Cardiac muscle cell (in vitro differentiated cells and primary cell): ENCODE measurements around the gene ERP27. TPM values are rescaled to one million over a fixed set of nuclear protein-coding genes. Genes with fewer than 3 reads are reported as not detected.

Experiments used
- DNase-seq, 2 donors: peaks; one replicate each; pipeline versions ENCODE4 v3.0.0 to v3.0.0-alpha.2; 2010 to 2017; ENCODE audit warnings: low read depth in 1 of 2, low spot score in 1 of 2
- H3K27ac ChIP-seq: fragments of 200-600 bp; sonication (generic); 2 replicates; pipeline ENCODE4 v1.5.1; 2016
- H3K27me3 ChIP-seq: fragments of 200-600 bp; sonication (generic); 2 replicates; pipeline ENCODE4 v1.6.0; 2016; ENCODE audit warnings: control low read depth
- H3K36me3 ChIP-seq: fragments of 200-600 bp; sonication (generic); 2 replicates; pipeline ENCODE4 v1.5.1; 2016; ENCODE audit warnings: control low read depth
- H3K4me1 ChIP-seq: fragments of 200-600 bp; sonication (generic); 2 replicates; pipeline ENCODE4 v1.8.1; 2017; ENCODE audit warnings: low read depth, mild to moderate bottlenecking, mixed run types
- H3K4me3 ChIP-seq: fragments of 200-600 bp; sonication (generic); 2 replicates; pipeline ENCODE4 v1.5.1; 2016; ENCODE audit warnings: mild to moderate bottlenecking
- H3K9me3 ChIP-seq: fragments of 200-600 bp; sonication (generic); 2 replicates; pipeline ENCODE4 v1.5.1; 2017; ENCODE audit warnings: low read depth, mild to moderate bottlenecking, control low read depth
- polyA plus RNA-seq: library from polyadenylated mRNA; unstranded; fragments of >200 nt; fragmentation: Nextera tagmentation; extraction: Ambion mirVana; gene quantifications from 2 replicates; pipeline ENCODE4 v1.2.1, GENCODE V29; 2016
- total RNA-seq: library from RNA; depleted of rRNA; stranded (reverse); fragments of >200 nt; gene quantifications from 2 replicates; pipeline ENCODE4 v1.2.3, GENCODE V29; 2016
- TF ChIP-seq, protein P1 (sequence below): IDR thresholded peaks from 2 replicates; pipeline ENCODE4 v1.5.1; 2012; ENCODE audit warnings: low read depth, mild to moderate bottlenecking, low read length

ERP27 gene
- total and polyA plus RNA-seq, 2 experiments from 2014 or later = not detected

DNA sequence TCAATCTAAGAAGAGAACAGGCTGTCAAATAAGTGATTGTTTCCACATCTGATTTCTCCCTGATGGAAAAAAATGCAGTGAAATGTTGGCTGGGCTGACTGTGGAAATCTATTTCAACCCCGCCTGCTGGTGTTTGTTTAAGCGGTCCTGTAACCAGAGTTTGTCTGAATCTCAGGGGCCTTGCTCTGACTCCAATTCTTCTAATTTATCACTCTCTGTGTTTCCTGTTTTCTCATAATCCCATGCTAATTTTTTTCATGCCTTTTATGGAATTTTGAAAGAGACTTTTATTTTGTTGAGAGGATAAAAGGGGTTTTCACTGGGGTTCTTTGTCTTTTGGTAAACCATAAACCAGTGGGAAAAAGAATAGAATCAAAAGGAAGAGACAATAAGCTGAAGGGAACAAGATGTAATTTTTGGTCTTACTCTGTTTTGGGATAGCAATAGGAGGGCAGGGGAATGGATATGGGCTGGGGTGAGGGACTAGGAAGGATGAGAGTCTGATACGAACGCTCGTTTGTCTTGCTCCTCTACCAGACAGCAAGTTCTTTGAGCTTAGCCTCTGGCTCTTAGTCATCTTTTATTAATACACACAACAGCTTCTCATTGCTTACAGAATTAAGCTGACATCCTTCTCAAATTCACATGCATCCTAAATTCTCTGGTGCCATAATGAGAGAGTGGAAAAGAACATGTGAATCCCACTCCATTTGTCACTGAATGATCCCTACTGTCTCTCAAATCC, 44.7 kb downstream of the ERP27 start:
- H3K27ac ChIP-seq = no peak overlapping the region
- no peaks in the 10 kb centered on the region for H3K9me3 ChIP-seq
- no peaks in the 10 kb centered on the region for H3K27me3 ChIP-seq
- peaks cover 4% of the 10 kb centered on the region for H3K4me1 ChIP-seq
- no peak overlapping the region for H3K4me3 ChIP-seq
- TF ChIP-seq, protein P1, sequence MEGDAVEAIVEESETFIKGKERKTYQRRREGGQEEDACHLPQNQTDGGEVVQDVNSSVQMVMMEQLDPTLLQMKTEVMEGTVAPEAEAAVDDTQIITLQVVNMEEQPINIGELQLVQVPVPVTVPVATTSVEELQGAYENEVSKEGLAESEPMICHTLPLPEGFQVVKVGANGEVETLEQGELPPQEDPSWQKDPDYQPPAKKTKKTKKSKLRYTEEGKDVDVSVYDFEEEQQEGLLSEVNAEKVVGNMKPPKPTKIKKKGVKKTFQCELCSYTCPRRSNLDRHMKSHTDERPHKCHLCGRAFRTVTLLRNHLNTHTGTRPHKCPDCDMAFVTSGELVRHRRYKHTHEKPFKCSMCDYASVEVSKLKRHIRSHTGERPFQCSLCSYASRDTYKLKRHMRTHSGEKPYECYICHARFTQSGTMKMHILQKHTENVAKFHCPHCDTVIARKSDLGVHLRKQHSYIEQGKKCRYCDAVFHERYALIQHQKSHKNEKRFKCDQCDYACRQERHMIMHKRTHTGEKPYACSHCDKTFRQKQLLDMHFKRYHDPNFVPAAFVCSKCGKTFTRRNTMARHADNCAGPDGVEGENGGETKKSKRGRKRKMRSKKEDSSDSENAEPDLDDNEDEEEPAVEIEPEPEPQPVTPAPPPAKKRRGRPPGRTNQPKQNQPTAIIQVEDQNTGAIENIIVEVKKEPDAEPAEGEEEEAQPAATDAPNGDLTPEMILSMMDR = no peak
- peak in 1 of 2 donors; percentile 78 for DNase-seq
- H3K36me3 ChIP-seq = no peaks in the 10 kb centered on the region

DNA sequence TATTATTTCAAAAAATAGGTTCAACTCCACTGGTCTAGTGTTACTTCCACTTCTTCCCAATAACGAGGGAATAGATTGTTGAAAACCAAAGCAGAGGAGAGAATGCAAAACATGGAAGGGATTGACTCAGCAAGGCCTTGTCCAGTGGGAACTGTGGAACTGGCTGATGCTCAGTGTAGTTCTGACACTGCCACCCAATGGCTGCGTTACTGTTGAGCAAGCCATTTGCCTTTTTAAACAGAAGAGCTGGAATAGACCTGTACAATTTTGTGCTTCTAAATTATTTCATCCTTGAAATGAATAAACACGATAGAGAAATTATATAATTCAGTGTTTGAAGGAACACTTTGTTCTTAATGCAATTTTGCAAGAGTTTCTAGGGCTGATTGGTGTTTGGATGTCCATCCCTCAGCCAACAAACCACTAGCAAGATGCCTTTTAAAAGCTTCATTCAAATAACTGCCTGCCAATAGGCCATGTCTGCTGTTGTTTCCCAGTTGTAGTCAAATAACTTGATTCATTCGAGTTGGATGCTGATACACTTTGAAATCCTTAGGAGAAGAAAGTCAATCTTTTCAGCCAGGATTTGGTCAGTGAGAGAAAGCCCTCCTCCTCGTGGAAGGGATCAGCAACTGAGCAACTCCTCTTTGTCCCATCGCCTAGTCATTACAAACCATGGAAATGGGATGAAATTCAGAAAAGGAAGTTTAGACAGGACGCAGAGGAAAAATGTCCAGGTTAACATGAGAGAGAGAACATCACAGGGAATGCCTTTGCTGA, 45.4 kb downstream of the ERP27 start:
- Histone ChIP-seq H3K27ac (no peak overlapping the region), H3K36me3 (no peaks in the 10 kb centered on the region), H3K4me3 (no peak overlapping the region), H3K27me3 (no peaks in the 10 kb centered on the region), H3K4me1 (peaks cover 4% of the 10 kb centered on the region), H3K9me3 (no peaks in the 10 kb centered on the region)
- peak in 1 of 2 donors; percentile 74 for DNase-seq
- TF ChIP-seq, protein P1 = peak; percentile 20

DNA sequence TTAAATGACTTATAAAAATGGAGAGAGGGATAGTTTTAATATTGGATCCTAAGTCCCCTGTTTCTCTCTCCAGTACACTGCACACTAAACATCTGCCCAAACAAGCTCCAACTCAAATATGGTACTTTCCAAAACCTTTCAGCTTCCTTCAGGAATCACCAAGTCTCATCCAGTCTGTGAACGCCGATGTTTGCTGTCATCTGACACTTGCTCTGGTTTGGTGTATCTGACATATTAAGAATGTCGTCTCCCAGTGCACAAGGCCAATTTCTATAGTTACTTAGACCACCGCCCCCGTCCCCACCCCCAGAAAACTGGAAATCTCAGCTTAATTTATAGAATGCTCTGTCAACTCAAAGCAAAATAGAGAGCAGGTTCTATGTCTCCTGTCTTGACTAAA, 47.6 kb downstream of the ERP27 start:
- Histone ChIP-seq H3K27ac (no peak overlapping the region), H3K27me3 (no peaks in the 10 kb centered on the region), H3K4me1 (no peaks in the 10 kb centered on the region), H3K9me3 (no peaks in the 10 kb centered on the region), H3K4me3 (no peak overlapping the region), H3K36me3 (no peaks in the 10 kb centered on the region)
- DNase-seq = no peak
- TF ChIP-seq, protein P1 = no peak

DNA sequence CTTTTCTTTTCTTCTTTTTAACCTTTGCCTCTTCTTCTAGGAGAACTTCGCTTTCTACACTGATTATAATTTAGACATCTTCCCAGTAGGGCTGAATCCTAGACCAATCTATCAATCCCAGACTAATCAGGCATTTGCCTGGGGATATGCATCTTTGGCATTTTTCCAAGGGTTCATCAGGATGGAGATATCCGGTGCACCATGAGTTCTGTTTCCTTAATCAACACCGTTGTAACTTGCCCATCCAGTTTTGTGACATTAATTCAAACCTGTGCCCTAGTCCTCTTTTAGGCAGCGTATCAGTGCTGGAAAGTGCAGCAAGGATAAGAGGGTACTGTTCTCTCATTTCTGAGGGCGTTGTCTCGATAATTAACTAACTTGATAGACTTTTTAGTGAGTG, 52.1 kb downstream of the ERP27 start:
- Histone ChIP-seq H3K27ac (no peak overlapping the region), H3K4me3 (no peak overlapping the region), H3K27me3 (no peaks in the 10 kb centered on the region), H3K4me1 (peaks cover 7% of the 10 kb centered on the region), H3K9me3 (no peaks in the 10 kb centered on the region), H3K36me3 (no peaks in the 10 kb centered on the region)
- no peak for DNase-seq
- TF ChIP-seq, protein P1 = no peak

DNA sequence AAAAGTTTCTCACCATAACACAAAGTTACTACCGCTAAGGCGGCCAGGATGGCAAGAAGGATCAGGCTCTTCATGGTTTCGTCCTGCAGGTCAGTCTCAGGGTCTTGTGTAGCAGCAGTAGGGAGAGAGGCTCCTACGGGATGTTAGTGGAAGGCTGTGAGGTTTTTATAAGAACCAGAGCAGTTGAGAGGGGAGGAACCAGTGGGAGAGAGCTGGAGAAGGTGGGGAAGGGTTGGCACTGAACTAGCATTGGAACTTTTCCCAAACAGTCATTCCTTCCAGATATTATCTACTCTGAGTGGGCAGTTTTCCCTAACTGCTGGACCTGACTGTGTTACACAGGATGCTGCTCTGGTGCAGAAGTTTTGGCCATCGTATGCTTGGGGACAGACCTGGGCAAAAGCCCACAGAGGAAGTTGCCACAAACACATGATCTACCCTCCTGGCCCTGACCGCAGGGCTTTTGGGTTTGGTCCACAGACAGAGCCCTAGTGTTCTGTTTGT, 52.6 kb downstream of the ERP27 start, which contains the start of gene MGP:
Gene MGP, minus strand, starts transcription at position 137 of the 504 bp plus-strand sequence. Its CDS starts 63 bp downstream, at position 74.
- Histone ChIP-seq H3K4me3 (no peak within 1 kb of the TSS), H3K27ac (peak within 1 kb of the TSS; percentile 14)

More for the DNA sequence above, 52.6 kb downstream of the ERP27 start, which contains the start of gene MGP:
- H3K9me3 ChIP-seq = no peaks in the 10 kb centered on the region
- H3K27me3 ChIP-seq = no peaks in the 10 kb centered on the region
- H3K4me1 ChIP-seq = peaks cover 7% of the 10 kb centered on the region
- DNase-seq = peak in 1 of 2 donors; percentile 98
- H3K36me3 ChIP-seq = no peaks in the 10 kb centered on the region
- TF ChIP-seq, protein P1 = no peak
